Activated gamma-delta T cell treated with Interleukin-2 at 50 U/mL for 16 hours (primary cell): ENCODE data around the gene FAM3A.
"Not testable (repeated sequence)": the region's sequence is repeated elsewhere in the genome, so short reads cannot be mapped to it uniquely, and the experiment has no call there.

Experiments
- DNase-seq: peaks from one replicate; pipeline ENCODE4 v3.0.0-alpha.2; 2020

The FAM3A gene, protein sequence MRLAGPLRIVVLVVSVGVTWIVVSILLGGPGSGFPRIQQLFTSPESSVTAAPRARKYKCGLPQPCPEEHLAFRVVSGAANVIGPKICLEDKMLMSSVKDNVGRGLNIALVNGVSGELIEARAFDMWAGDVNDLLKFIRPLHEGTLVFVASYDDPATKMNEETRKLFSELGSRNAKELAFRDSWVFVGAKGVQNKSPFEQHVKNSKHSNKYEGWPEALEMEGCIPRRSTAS

DNA sequence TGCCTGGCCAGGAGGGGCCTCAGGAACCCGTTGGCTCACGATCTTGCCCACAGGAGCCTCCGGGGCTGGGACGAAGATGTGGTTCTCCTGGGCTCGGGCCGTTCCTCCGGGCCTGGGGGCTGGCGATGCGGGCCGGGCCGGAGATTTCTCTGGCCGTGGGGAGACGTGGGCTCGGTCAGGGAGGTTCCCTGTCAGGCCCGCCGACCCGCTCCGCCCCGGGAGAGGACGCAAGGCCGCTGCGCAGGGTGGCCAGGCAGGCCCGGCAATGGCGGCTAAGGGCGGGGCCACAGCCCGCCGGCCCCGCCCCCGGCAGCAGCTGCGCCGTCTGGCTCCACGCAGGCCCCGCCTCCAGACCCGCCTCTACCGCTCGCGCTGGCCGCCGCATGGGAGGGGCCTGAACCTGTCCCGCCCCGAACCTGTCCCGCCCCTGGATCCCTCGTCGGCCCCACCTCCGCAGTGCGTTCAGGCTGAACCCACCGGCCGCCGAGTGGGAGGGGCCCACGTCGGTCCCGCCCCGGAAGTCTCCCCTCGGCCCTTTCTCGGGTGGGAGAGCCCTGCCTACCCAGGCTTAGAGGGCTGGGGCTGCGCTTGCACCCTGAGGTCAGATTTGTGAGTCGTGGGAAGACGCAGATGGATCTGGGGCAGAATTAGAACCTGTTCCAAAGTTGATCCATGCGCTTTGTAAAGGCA lies at the start of gene FAM3A:
TSS of gene FAM3A (minus strand) at position 267 of the 690 bp plus-strand sequence. CDS start 460 bp downstream, outside the sequence.
- DNase-seq: peak; percentile 91

DNA sequence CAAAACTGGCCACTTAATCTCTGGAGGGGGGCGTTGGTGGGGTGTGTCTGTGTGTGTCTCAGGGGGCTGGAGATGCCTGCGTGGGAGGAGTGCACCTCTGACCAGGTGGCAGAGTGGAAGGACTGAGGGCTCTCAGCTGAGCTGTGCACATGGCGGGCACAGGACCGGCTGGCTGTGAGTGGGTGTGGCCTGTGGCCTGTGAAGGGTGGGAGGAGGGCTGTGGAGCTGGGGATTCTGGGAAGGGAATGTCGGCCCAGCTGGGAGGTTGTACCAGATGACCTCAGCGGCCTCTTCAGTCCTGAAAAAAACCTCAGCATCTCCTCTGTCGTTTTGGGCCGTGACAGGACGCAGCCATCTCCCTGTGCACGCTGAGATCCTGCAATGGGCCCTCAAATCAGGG lies 46.3 kb upstream of the FAM3A start:
- DNase-seq: not testable (repeated sequence)

DNA sequence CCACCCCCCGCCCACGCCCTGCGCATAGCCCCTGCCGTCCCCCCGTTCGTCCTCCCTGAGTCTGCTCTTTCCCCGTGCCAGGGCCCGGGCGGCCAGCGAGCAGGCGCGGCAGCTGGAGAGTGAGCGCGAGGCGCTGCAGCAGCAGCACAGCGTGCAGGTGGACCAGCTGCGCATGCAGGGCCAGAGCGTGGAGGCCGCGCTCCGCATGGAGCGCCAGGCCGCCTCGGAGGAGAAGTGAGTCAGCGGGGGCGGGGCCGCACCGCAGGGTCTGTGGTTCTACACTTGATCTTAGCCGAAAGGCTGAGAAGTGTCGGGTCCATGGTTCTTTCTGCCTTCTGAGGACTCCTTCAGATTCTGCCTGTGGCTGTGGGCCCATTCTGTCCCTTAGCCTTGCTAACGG lies 44.3 kb upstream of the FAM3A start:
- DNase-seq: not testable (repeated sequence)

DNA sequence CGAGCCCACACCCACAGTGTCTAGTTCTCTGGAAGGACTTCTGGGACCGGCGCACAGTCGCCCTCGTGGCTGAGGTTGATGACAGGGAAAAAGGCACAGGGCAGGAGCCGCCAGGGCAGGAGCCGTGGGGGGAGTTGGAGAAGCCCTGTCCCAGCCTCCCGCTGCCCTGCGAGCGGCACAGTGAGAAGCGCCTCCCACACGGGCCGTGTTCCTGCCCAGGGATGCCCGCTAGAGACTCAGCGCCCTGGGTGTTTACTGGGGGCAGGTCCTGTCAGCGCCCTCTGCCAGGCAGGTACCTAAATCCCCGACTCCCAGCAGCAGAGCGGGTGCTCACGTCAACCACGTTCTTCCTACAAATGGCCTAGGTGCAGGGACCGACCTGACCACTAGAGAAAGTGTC lies 42.9 kb upstream of the FAM3A start:
- not testable (repeated sequence) for DNase-seq

DNA sequence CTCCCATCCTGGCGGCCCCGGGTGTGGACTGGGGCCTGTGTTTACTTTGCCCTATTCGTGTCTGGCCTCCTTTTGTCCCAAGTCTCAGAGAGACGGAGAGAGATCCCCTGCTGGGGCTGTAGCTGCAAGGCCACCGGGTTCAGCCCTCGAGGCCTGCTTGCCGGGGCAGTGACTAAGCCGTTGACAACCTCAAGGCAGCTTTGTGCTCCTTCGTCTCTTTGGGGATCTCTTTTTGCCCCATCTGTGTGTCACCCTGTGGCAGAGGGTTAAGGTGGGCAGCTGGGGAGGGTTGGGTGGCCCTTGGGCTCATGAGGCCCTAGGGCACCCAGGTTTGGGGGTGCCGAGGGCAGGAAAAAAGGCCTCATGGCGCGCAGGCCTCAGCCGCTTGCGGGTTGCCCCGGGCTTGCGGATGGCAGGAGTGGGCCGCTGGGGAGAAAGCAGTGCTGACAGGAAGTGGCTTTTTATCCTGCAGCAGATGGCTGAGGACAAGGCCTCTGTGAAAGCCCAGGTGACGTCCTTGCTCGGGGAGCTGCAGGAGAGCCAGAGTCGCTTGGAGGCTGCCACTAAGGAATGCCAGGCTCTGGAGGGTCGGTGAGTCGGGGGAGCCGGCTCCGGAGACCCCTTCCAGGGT lies 42.1 kb upstream of the FAM3A start:
- not testable (repeated sequence) for DNase-seq

DNA sequence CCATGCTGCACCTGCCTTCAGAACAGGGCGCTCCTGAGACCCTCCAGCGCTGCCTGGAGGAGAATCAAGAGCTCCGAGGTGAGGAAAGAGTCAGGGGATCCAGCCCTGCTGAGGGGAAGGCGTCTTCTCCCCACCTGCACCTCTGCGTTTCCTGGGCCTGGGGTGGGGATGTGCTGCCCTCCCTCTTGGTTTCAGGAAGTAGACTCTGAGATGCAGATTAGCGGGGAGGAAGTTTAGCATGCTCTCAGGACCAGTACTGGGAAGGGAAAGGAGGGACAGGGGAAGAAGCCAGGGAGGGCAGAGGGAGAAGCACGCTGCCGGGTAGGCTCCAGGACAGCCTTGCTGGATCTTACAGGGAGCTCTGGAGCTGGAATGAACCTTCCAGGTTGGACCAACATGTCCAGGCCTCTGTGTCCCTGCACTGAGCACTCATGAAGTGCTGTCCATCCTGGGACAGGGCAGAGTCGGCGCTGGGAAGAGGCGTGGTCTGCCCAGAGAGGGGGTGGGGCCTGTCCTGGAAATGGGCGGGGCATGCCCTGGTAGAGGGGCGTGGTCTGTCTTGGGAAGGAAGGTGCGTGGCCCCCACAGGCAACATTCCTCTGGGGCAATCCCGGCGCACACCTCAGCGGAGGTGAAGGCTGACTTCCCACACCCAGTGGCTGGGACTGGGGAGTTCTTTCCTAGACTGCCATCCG lies 36.2 kb upstream of the FAM3A start:
- DNase-seq: not testable (repeated sequence)

DNA sequence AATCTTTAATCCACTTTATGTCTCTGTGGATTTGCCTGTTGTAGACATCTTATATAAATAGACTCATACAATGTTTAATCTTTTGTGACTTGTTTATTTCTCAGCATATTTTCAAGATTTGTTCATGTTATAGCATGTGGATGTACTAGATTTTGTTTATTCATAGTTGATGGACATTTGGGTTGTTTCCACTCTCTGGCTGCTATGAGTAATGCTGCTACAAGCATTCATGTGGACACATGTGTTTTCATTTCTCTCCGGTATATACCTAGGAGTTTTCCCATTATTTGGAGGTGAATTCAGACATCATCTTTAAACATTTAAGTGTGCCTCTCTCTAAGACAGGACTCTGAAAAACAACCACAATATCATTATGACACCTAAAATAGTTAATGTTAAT lies 33.7 kb upstream of the FAM3A start:
- no peak for DNase-seq

DNA sequence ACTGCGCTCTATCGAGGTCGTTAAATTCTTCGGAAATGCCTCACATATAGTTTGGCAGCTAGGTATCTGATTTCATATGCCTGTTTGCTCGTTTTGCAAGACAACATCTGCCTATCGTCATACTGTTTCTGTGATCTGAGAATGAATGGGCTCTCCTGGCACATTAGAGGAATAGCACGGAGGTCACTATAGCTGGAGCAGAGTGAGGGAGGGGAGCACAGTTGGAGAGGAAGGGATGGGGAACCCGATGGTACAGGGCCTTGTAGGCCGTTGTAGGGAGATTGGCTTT lies 31.9 kb upstream of the FAM3A start:
- DNase-seq: no peak

DNA sequence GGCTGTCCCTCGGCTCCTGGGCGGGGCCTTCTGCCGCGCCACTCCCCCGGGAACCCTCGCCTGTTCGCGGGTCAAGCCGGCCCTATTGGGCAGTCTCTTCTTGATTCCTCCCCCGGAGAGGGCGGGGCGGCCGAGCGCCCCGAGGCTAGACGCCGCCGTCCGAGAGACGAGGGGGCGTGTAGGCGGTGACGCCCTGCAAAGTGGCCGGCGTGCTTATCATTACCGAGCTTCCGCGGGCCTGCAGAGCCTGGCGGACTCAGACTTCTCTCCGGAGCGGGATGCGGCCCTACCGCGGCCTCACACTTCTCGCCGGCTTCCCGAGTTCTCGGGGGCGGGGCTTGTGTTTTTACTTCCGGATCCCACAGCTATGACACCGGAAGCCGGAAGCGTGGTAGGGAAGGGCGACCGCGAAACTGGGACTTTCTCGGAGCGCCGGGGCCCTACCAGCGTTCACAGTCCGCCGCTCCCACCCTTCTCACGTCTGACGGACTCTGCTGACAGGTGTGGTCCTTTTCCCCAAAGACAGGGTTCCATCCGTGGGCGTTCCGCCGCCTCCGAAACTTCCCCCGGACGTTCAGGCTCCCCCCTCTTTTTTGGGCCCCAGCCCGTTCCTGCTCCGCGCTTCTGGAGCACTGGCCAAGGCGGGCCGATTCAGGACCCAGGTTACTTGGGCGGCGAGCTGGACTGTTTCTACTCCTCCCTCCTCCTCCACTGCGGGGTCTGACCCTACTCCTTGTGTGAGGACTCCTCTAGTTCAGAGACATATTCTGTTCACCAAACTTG lies 31.4 kb upstream of the FAM3A start, which contains the start of gene IKBKG:
TSS of gene IKBKG (plus strand) at position 376 of the 783 bp plus-strand sequence. CDS start 4,383 bp downstream, outside the sequence.
- DNase-seq: peak; percentile 83

DNA sequence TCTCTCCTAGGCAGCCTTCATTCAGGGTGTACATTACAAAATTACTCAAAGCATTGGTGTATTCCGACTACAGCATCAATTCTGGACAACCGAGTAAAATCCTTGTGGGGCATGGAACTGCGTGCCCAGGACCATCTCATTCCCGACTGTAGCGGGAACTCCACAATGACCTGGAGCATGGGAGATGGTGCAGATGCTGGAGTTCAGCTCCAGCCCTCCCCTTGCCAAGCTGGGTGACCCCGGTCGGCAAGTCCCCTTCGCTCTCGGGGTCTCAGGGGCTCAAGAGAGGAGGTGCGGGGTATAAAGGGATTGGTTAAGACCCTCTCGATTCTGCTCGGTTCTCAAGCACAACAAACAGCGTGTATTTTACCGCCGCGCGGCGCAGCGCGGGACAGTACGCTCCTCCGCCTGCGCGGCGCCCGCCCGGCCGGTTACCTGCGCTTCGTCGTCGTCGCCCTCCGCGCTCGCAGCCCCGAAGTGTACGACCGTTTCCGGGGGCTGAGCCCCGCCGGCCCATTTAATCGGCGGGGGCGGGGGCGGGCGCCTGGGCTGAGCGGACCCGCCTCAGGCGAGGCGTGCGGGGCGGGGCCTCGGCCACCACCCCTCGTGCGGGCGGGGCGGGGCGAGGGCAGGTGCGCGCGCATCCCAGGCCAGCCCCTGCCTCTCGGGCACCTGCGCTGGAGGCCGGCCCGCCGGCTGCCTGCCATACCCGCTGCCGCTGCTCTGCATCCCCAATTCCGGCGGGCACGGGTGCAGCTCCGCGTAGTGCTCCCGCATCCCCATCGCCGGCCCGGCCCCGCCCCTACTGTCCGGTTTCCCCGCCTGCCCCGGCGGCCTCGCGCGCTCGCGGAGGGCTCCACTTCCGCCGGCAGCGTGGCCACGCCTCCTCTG lies 30.6 kb upstream of the FAM3A start, which contains the start of gene G6PD:
TSS of gene G6PD (minus strand) at position 493 of the 891 bp plus-strand sequence. CDS start 691 bp downstream, outside the sequence.
- DNase-seq: peak; percentile 75

DNA sequence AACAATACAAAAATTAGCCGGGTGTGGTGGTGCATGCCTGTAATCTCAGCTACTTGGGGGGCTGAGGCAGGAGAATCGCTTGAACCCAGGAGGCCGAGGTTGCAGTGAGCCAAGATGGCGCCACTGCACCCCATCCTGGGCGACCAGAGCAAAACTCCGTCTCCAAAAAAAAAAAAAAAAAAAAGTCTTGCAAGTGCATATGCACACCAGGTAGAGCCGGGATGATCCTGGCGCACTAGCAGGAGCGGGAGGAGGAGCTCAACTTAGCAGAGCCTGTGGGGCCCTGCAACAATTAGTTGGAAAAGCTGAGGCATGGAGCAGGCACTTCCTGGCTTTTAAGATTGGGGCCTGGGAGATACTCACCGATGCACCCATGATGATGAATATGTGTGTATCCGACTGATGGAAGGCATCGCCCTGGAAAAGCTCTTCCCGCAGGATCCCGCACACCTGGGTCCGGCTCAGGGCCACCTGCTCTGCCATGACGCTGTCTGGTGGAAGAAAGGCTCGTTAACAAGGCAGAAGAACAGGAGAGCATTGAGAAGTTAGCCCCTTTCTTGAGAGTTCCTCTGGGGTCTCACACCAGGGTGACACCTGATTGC lies 29.7 kb upstream of the FAM3A start:
- no peak for DNase-seq

DNA sequence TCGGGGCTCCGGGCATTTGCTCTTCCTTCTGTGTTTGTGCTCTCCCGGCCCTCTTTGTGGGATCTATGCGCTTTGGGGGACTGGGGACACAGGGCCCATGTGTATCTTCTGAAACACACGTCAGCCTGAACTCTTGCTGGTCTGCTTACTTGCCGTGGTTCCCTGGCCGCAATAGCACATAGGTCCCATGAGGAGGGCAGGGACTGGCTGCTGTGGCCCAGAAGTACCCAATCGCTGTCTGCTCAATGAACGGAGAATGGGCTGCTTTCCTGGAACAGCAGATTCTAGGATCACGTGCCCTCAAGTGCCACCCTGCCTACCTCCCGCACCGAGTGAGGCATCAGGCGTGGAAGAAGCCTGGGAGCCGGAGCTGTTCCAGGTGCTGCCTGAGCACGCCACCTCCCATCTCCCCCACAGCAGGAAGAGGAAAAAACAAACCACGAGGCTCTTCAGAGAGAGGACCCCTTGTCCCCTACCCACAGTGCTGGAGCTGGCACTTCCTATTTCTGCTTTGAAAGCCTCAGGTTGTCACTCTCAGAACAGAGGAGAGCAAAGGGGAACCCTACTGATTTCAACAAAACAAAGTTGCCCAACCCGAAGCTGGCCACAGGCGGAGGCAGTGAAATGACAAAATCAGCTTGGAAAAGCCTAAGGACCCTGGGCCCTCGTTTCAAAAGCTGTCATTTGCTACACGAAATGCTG lies 26.8 kb upstream of the FAM3A start:
- DNase-seq: no peak

DNA sequence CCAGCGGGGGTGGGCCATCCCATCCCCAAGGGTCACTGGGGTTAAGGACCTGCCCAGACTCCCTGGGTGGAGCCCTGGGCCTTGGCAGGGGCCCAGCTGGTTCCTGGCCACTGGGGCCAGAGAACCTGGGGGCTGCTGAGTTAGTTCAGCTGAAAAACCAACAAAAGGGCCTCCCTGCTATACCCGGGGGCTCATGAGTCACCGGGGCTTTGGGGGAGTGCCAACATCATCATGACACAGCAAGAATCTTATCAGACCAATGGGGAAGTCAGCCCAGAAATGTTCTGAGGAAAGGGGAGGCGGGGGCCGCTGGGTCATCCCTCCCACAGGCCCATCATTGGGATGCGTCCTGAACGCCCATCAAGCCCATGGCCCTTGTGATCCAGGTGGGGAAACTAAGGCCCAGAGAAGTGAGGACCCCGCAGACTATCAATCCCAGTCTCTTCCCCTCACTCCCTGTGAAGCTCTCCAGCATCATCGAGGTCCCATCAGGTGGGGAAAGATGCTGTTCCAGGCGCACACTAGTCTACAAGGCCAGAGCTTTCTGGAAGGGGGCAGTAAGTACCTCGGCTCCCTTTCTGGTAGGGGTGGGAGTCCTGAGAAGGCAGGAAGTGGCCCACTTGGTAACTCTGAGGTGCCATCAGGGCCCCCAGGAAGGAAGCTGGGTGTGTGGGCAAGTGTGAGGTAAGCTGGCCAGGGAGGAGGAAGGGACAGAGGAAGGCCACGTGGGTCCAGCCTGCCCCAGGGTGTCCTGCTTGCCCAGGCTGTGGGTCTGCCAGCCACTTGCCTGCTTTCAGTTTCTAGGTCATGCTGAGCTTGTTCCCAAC lies 26.1 kb upstream of the FAM3A start:
- peak; percentile 56 for DNase-seq

DNA sequence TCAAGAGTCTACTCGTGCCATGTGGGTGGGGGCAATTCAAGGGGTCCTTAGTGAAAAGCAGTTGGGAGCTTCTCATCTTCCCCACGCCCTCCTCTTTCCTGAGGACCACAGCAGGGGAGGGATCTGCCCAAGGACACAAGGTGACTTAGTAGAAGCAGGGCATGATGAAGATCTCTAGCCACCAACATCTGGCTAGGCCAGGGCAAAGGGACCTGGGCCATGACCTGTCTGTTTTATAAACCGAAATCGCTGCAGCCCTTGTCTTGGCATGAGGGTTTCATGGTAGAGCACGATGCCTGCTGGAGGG lies 25.5 kb upstream of the FAM3A start:
- no peak for DNase-seq

DNA sequence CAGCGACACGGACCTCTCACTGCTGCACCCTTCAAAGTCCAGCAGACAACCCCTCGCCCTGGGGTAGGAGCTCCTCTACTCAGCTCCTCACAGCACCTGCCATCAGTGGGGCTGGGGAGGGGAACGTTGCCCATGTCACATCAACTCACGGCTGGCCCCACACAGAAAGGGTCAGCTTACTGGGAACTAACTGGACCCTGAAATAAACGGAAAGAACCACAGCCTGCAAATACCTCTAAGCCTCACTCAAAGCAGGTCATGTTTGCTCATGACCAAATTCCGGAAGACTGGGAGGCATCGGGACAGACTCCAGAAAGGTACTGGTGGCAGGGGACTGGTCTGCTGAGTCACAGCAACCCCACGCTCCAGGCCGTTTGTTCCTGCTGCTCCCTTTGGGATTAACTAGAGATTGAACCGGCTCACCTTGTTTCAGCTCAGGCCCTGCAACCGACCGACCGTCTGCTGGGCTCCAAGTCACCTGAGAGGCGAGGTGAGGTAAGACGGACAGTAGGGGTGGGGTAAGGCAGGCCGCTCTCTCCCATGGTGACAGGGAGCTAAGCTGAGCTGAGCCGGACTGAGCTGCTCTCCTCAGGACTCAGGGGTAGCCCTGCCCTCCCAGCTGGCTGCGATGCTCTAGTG lies 25.0 kb upstream of the FAM3A start:
- no peak for DNase-seq

DNA sequence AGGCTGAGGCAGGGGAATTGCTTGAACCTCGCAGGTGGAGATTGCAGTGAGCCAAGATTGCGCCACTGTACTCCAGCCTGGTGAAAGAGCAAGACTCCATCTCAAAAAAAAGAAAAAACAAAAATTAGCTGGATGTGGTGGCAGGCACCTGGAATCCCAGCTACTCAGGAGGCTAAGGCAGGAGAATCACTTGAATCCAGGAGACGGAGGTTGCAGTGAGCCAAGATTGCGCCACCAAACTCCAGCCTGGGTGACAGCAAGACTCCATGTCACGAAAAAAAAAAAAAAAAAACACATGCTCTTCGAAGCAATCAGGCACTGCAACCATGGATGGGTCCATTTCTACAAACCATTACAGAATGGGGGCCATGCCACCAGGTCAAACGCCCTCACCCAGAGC lies 24.3 kb upstream of the FAM3A start:
- not testable (repeated sequence) for DNase-seq

DNA sequence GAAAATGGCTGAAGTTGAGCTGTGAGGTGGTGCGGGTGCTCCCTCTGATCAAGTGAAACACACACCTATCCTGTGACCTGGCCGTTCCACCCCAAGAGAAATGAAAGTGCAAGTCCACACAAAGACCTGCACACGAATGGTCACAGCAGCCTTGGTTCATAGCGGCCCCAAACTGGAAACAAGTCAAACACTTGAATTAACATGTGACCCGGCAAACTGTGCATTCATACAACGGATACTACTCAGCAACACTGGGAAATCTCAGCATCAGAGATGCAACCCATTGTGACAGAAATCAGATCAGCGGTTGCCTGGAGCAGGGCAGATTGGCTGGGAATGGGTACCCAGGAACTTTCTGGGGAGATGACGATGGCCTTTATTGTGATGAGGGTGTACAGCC lies 23.0 kb upstream of the FAM3A start:
- DNase-seq: no peak

DNA sequence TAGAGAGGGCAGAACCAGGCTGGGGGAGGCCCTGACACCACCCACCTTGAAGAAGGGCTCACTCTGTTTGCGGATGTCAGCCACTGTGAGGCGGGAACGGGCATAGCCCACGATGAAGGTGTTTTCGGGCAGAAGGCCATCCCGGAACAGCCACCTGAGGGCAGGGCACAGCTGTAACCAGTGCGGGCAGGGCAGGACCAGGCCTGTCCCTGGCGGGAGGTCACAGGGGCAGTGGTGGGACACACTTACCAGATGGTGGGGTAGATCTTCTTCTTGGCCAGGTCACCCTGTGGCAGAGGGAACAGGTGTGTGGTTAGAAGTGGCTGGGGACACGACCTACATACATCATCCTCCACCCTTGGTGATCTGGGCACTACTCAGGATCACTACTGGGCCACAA lies 19.9 kb upstream of the FAM3A start:
- no peak for DNase-seq
